Activated T-helper 9 cell treated with anti-CD3 and anti-CD28 coated beads, Interleukin-2, amount 50 U/mL, for 16 hours (primary cell): ENCODE results near the gene MRPL39.

ENCODE experiments used
- DNase-seq: peaks from one replicate; pipeline ENCODE4 v3.0.0-alpha.2; 2020; ENCODE audit warnings: low read depth

MRPL39 gene

DNA sequence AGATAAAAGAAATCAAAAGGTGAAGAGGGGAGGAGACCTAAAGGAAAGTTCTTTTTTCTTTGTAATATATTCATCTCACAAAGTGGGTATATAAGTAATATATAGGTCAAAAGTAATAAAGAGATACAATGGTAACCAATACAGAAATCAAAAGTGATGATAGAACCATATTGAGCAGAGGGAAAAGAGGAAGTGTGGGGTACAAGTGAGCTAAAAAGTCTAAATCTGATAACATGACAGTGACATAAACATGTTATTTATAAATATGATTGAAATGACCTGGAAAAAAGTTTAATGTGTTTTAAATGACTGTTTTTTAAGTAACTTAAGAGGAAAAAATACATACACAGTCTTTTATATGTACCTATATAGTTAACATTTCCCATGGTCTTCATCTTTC lies 70.5 kb downstream of the MRPL39 start:
- DNase-seq: no peak

- no peak for DNase-seq
Observed at GRCh38 chr21:25535849-25536248, 71.4 kb downstream of the MRPL39 start.
